Measurements from ENCODE around the gene CRIM1.
"Not testable (repeated sequence)": the region's sequence is repeated elsewhere in the genome, so short reads cannot be mapped to it uniquely, and the experiment has no call there.

Gene CRIM1

GRCh38 chr2:36355151-36355889, at the start of gene CRIM1:
Gene CRIM1, plus strand, starts transcription at chr2:36355778. Its CDS starts 515 bp downstream, at chr2:36356293.
- no peak for DNase-seq (ENCODE audit: low read depth)

GRCh38 chr2:36307441-36307840, 48.1 kb upstream of the CRIM1 start:
- no peak for DNase-seq (ENCODE audit: low read depth)

- DNase-seq (ENCODE audit: low read depth): not testable (repeated sequence)
Observed at GRCh38 chr2:36310444-36310843, 45.1 kb upstream of the CRIM1 start.

- no peak for DNase-seq (ENCODE audit: low read depth)
Observed at GRCh38 chr2:36318547-36318946, 37.0 kb upstream of the CRIM1 start.

GRCh38 chr2:36322108-36322507, 33.5 kb upstream of the CRIM1 start:
- DNase-seq (ENCODE audit: low read depth): no peak

GRCh38 chr2:36326286-36326685, 29.3 kb upstream of the CRIM1 start:
- no peak for DNase-seq (ENCODE audit: low read depth)

GRCh38 chr2:36329251-36329650, 26.3 kb upstream of the CRIM1 start:
- DNase-seq (ENCODE audit: low read depth): no peak

GRCh38 chr2:36329746-36330472, 25.7 kb upstream of the CRIM1 start:
- peak; percentile 54 for DNase-seq (ENCODE audit: low read depth)

- DNase-seq (ENCODE audit: low read depth): no peak
Observed at GRCh38 chr2:36330473-36331395, 24.8 kb upstream of the CRIM1 start.

GRCh38 chr2:36333350-36334012, 22.1 kb upstream of the CRIM1 start:
- DNase-seq (ENCODE audit: low read depth): no peak

GRCh38 chr2:36335597-36335996, 20.0 kb upstream of the CRIM1 start:
- no peak for DNase-seq (ENCODE audit: low read depth)

GRCh38 chr2:36336321-36336720, 19.3 kb upstream of the CRIM1 start:
- DNase-seq (ENCODE audit: low read depth): no peak

- no peak for DNase-seq (ENCODE audit: low read depth)
Observed at GRCh38 chr2:36337354-36337753, 18.2 kb upstream of the CRIM1 start.

- no peak for DNase-seq (ENCODE audit: low read depth)
Observed at GRCh38 chr2:36338124-36338826, 17.3 kb upstream of the CRIM1 start.

GRCh38 chr2:36338827-36339145, 16.8 kb upstream of the CRIM1 start:
- no peak for DNase-seq (ENCODE audit: low read depth)

- DNase-seq (ENCODE audit: low read depth): no peak
Observed at GRCh38 chr2:36339607-36340218, 15.9 kb upstream of the CRIM1 start.

- no peak for DNase-seq (ENCODE audit: low read depth)
Observed at GRCh38 chr2:36343606-36344005, 12.0 kb upstream of the CRIM1 start.

GRCh38 chr2:36348721-36349120, 6.9 kb upstream of the CRIM1 start:
- DNase-seq (ENCODE audit: low read depth): no peak

GRCh38 chr2:36351291-36351690, 4.3 kb upstream of the CRIM1 start:
- DNase-seq (ENCODE audit: low read depth): no peak

- no peak for DNase-seq (ENCODE audit: low read depth)
Observed at GRCh38 chr2:36351736-36352349, 3.7 kb upstream of the CRIM1 start.

- no peak for DNase-seq (ENCODE audit: low read depth)
Observed at GRCh38 chr2:36352701-36353100, 2.9 kb upstream of the CRIM1 start.

Data from HS-27A (cell line).